Natural killer cell (primary cell): ENCODE data around the gene FMO5. TPM values are rescaled to one million over a fixed set of nuclear protein-coding genes. Genes with fewer than 3 reads are reported as not detected.

Source experiments
- ATAC-seq, 3 donors: fragments of 150-1000 bp in 2 of 3; fragments of 200-7000 bp in 1 of 3; cut with Tn5 transposase; 1 replicate in 1 of 3; 2 replicates in 2 of 3; pipeline ENCODE4 v1.10.0; 2021; ENCODE audit warnings: mild to moderate bottlenecking in 2 of 3, moderate library complexity in 2 of 3
- DNase-seq, 2 donors: peaks; one replicate each; pipeline versions ENCODE4 v3.0.0 to v3.0.0-alpha.2; 2013 to 2021; ENCODE audit warnings: mixed read lengths in 1 of 2
- H3K27ac ChIP-seq: one replicate; pipeline ENCODE4 v1.5.1; 2013; ENCODE audit warnings: mild to moderate bottlenecking, low read length
- H3K27me3 ChIP-seq: one replicate; pipeline ENCODE4 v1.6.1; 2013; ENCODE audit warnings: low read length; ENCODE audit not compliant: control insufficient read depth, insufficient read depth
- H3K36me3 ChIP-seq: one replicate; pipeline ENCODE4 v1.6.1; 2013; ENCODE audit warnings: low read length; ENCODE audit not compliant: control insufficient read depth, insufficient read depth
- H3K4me1 ChIP-seq: one replicate; pipeline ENCODE4 v1.6.1; 2013; ENCODE audit warnings: low read length; ENCODE audit not compliant: control insufficient read depth, insufficient read depth
- H3K4me3 ChIP-seq: one replicate; pipeline ENCODE4 v1.5.1; 2013; ENCODE audit warnings: low read length
- H3K9me3 ChIP-seq: one replicate; pipeline ENCODE4 v1.6.1; 2013; ENCODE audit warnings: low read length; ENCODE audit not compliant: control insufficient read depth, insufficient read depth
- H3K27ac Mint-ChIP-seq, 2 donors: one replicate each; pipeline ENCODE4 v1.8.0; 2022; ENCODE audit warnings: mild to moderate bottlenecking in 2 of 2, mixed read lengths in 2 of 2, moderate library complexity in 1 of 2
- H3K27me3 Mint-ChIP-seq, 2 donors: one replicate each; pipeline ENCODE4 v1.8.0; 2022; ENCODE audit warnings: low read depth in 2 of 2, mixed read lengths in 2 of 2
- H3K36me3 Mint-ChIP-seq: one replicate; pipeline ENCODE4 v1.8.0; 2022; ENCODE audit warnings: mixed read lengths
- H3K4me1 Mint-ChIP-seq, 2 donors: one replicate each; pipeline ENCODE4 v1.8.0; 2022; ENCODE audit warnings: mixed read lengths in 2 of 2
- H3K4me3 Mint-ChIP-seq: one replicate; pipeline ENCODE4 v1.8.0; 2022; ENCODE audit warnings: mild to moderate bottlenecking, moderate library complexity, mixed read lengths
- H3K9me3 Mint-ChIP-seq, 2 donors: one replicate each; pipeline ENCODE4 v1.8.0; 2022; ENCODE audit warnings: mixed read lengths in 2 of 2
- CTCF ChIP-seq: fragments of 200-600 bp; IDR thresholded peaks from one replicate; pipeline ENCODE4 v1.8.0; 2022; ENCODE audit warnings: antibody characterized with exemption
- WGBS: methylation state at CpG from one replicate; pipeline ENCODE4 v1.1.7; 2013; ENCODE audit warnings: missing lambda C conversion rate; ENCODE audit not compliant: insufficient coverage; 5-methylcytosine and 5-hydroxymethylcytosine counted together
- intact Hi-C: fragments of 100-400 bp; cut with micrococcal nuclease; formaldehyde crosslinking; loops from one replicate; pipeline ENCODE4 v1.14.2; 2022
- total RNA-seq, 4 donors: library from RNA; stranded (reverse); fragments of 120-200 nt in 1 of 4; gene quantifications; one replicate each; pipeline versions ENCODE4 v1.2.3 to v1.2.4, GENCODE V29; 2013 to 2022

The FMO5 gene
- total RNA-seq, 3 donors from 2014 or later (not counting 1 experiment from before 2014, with no cell fraction given) = 5.8 to 6.0 (median 6.0) TPM

- peaks cover 0 to 5% of the 10 kb centered on the region in 2 donors for H3K27me3 Mint-ChIP-seq
- WGBS = 86% methylated on average over 1 of the region's 3 CpGs
- intact Hi-C loops = no loop called here
- H3K9me3 Mint-ChIP-seq = no peaks in the 10 kb centered on the region
- DNase-seq = no peak
- peaks cover 7% of the 10 kb centered on the region for H3K36me3 Mint-ChIP-seq
- no peak overlapping the region for H3K27ac ChIP-seq
- no peak for TF ChIP-seq CTCF
- H3K4me1 ChIP-seq = no peaks in the 10 kb centered on the region
- H3K4me3 Mint-ChIP-seq = no peak overlapping the region
- H3K36me3 ChIP-seq = no peaks in the 10 kb centered on the region
- H3K27me3 ChIP-seq = no peaks in the 10 kb centered on the region
- peaks cover 10 to 11% of the 10 kb centered on the region in 2 donors for H3K4me1 Mint-ChIP-seq
- no peak overlapping the region for H3K4me3 ChIP-seq
- ATAC-seq = no peak
- H3K9me3 ChIP-seq = no peaks in the 10 kb centered on the region
- H3K27ac Mint-ChIP-seq = no peak overlapping the region
Observed at GRCh38 chr1:147209825-147210821, 15.0 kb downstream of the FMO5 start.

DNA sequence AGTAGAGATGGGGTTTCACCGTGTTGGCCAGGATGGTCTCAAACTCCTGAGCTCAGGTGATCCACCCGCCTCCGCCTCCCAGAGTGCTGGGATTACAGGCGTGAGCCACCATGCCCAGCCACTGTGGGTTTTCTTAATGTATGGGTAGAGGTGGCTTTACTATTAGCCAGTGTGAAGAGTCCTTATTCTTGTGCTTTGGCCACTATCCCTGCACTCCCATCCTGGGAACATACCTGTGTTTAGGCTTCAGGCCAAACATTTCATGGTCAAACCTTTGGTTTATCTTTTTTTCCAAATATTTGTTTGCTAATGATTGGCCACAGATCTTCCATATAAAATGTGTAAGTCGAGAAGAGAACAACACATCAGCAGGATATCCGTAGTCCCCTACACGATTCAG, 16.5 kb downstream of the FMO5 start:
- Mint-ChIP-seq H3K27ac (no peak overlapping the region), H3K9me3 (no peaks in the 10 kb centered on the region), H3K4me3 (no peak overlapping the region), H3K36me3 (peaks cover 7% of the 10 kb centered on the region), H3K27me3 (peaks cover 0 to 5% of the 10 kb centered on the region in 2 donors), H3K4me1 (peaks cover 8% of the 10 kb centered on the region in 2 donors)
- no peaks in the 10 kb centered on the region for H3K4me1 ChIP-seq
- ATAC-seq = no peak
- WGBS = 99% methylated on average over 7 of the region's 7 CpGs
- no peak for DNase-seq
- H3K4me3 ChIP-seq = no peak overlapping the region
- no peak overlapping the region for H3K27ac ChIP-seq
- H3K9me3 ChIP-seq = no peaks in the 10 kb centered on the region
- H3K36me3 ChIP-seq = no peaks in the 10 kb centered on the region
- no peak for TF ChIP-seq CTCF
- intact Hi-C loops = no loop called here
- H3K27me3 ChIP-seq = no peaks in the 10 kb centered on the region

- H3K4me3 ChIP-seq = no peak overlapping the region
- H3K9me3 ChIP-seq = no peaks in the 10 kb centered on the region
- Mint-ChIP-seq H3K4me1 (no peaks in the 10 kb centered on the region), H3K9me3 (no peaks in the 10 kb centered on the region), H3K27me3 (no peaks in the 10 kb centered on the region), H3K4me3 (no peak overlapping the region), H3K27ac (no peak overlapping the region), H3K36me3 (peaks cover 7% of the 10 kb centered on the region)
- H3K27me3 ChIP-seq = no peaks in the 10 kb centered on the region
- TF ChIP-seq CTCF = no peak
- DNase-seq (no peak), ATAC-seq (no peak)
- H3K4me1 ChIP-seq = no peaks in the 10 kb centered on the region
- intact Hi-C loops = no loop called here
- H3K27ac ChIP-seq = no peak overlapping the region
- 100% methylated on average over 1 of the region's 1 CpG for WGBS
- no peaks in the 10 kb centered on the region for H3K36me3 ChIP-seq
Observed at GRCh38 chr1:147207192-147207591, 17.9 kb downstream of the FMO5 start.
